ENCODE results near the gene ASCL2. TPM values are rescaled to one million over a fixed set of nuclear protein-coding genes. Genes with fewer than 3 reads are reported as not detected.

The ASCL2 gene
- total and polyA plus RNA-seq, 10 of the 15 experiments (the other 5 are each of a cell fraction or from before 2014, with no cell fraction given): not detected

DNA sequence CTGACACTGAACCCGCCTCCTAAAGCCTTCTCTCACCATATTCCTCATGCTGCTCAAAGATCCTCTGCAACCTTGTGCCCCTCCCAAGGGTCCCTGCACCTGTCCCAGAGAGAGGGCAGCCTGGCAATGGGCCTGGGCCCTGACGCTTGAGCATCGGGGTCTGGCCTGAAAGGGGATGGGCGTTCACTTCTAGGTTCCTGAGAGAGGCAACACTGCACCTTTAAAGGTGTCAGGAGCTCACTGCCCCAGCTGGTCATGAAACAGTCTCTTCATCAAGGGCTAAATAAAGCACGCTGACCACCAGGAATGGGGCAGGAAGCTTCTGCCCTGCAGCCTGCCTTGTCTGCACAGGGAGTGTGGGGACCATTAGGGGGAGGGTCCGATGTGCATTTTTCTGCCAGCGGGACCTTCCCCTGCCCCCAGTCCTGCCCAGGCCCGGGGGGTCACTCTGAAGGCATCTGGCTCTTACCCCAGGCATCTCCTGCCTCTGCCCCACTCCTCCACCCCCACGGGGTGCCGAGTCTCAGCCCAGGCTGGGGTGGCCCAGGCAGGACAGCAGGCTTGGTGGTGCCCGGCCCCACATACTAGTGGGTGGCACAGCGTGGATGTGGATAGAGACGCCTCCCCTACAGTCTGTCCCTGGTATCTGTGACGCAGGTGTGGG lies 27.9 kb upstream of the ASCL2 start:
- intact Hi-C loops (cut with micrococcal nuclease; ENCODE audit: unreplicated experiment): loop anchor here (5.0 kb wide), 1 partner anchor 101 kb away; no protein-coding TSS in a partner anchor
- H3K4me2 ChIP-seq (ENCODE audit: control insufficient read depth, insufficient read depth): no peak overlapping the region
- POLR2A ChIA-PET: no interaction called here
- in situ Hi-C loops (cut with MboI): no loop called here
- TF ChIP-seq TARDBP (IDR thresholded peaks at IDR 0.05; ENCODE audit: borderline replicate concordance): no peak
- TF ChIP-seq, protein P1, sequence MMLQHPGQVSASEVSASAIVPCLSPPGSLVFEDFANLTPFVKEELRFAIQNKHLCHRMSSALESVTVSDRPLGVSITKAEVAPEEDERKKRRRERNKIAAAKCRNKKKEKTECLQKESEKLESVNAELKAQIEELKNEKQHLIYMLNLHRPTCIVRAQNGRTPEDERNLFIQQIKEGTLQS (IDR thresholded peaks at IDR 0.05; ENCODE audit: borderline replicate concordance, extremely low read depth, low read depth, low read length): no peak
- TF ChIP-seq POLR2A (IDR thresholded peaks at IDR 0.05; ENCODE audit: low read depth, low read length): no peak
- TF ChIP-seq, protein P2, sequence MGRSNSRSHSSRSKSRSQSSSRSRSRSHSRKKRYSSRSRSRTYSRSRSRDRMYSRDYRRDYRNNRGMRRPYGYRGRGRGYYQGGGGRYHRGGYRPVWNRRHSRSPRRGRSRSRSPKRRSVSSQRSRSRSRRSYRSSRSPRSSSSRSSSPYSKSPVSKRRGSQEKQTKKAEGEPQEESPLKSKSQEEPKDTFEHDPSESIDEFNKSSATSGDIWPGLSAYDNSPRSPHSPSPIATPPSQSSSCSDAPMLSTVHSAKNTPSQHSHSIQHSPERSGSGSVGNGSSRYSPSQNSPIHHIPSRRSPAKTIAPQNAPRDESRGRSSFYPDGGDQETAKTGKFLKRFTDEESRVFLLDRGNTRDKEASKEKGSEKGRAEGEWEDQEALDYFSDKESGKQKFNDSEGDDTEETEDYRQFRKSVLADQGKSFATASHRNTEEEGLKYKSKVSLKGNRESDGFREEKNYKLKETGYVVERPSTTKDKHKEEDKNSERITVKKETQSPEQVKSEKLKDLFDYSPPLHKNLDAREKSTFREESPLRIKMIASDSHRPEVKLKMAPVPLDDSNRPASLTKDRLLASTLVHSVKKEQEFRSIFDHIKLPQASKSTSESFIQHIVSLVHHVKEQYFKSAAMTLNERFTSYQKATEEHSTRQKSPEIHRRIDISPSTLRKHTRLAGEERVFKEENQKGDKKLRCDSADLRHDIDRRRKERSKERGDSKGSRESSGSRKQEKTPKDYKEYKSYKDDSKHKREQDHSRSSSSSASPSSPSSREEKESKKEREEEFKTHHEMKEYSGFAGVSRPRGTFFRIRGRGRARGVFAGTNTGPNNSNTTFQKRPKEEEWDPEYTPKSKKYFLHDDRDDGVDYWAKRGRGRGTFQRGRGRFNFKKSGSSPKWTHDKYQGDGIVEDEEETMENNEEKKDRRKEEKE (IDR thresholded peaks at IDR 0.05): no peak
- TF ChIP-seq HDAC6 (IDR thresholded peaks at IDR 0.05; ENCODE audit: unreplicated experiment): no peak
- TF ChIP-seq, protein P3, sequence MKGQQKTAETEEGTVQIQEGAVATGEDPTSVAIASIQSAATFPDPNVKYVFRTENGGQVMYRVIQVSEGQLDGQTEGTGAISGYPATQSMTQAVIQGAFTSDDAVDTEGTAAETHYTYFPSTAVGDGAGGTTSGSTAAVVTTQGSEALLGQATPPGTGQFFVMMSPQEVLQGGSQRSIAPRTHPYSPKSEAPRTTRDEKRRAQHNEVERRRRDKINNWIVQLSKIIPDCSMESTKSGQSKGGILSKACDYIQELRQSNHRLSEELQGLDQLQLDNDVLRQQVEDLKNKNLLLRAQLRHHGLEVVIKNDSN (IDR thresholded peaks at IDR 0.05; ENCODE audit: borderline replicate concordance, extremely low read length, insufficient read depth, low read depth, low read length): no peak
- no peak overlapping the region for H3K9ac ChIP-seq (ENCODE audit: control insufficient read depth, insufficient read depth, low read length)
- no TSS peak for BruUV-seq (replicated peaks)
- no peak overlapping the region for H3K27ac ChIP-seq (ENCODE audit: control insufficient read depth, insufficient read depth)
- DNase-seq (ENCODE audit: low read depth, low spot score) (no peak), ATAC-seq (no peak), FAIRE-seq (no peak)
- RAD21 ChIA-PET (ENCODE audit: unreplicated experiment): no interaction called here
- CTCF ChIA-PET: interaction anchor here (11.0 kb wide), 1 partner anchor 122 kb away, joined by 271 read pairs; no protein-coding TSS in a partner anchor
- no peak overlapping the region for H2AFZ ChIP-seq (ENCODE audit: control insufficient read depth, low read depth, low read length)
- H3K9me3 ChIP-seq (replicated peaks; ENCODE audit: control insufficient read depth, insufficient read depth, low read length): no peaks in the 10 kb centered on the region
- 11% methylated on average over 14 of the region's 14 CpGs for WGBS (ENCODE audit: insufficient coverage, insufficient replicate concordance, low lambda C conversion rate, missing lambda C conversion rate)
- H3K79me2 ChIP-seq (ENCODE audit: control insufficient read depth, insufficient read depth, low read length): no peaks in the 10 kb centered on the region
- no peaks in the 10 kb centered on the region for H4K20me1 ChIP-seq (ENCODE audit: control insufficient read depth, insufficient read depth)
- H3K36me3 ChIP-seq (ENCODE audit: control insufficient read depth in 2 of 2, insufficient read depth in 2 of 2, low read length in 1 of 2): no peaks in the 10 kb centered on the region
- no peaks in the 10 kb centered on the region; a peak in 2 of 4 replicates for H3K27me3 ChIP-seq (replicated peaks in 1 of 2; ENCODE audit: control insufficient read depth in 2 of 2, insufficient read depth in 2 of 2, low read length in 1 of 2)
- SMC1A ChIA-PET (ENCODE audit: uncharacterized antibody, unreplicated experiment): no interaction called here
- no peaks in the 10 kb centered on the region for H3K4me1 ChIP-seq (ENCODE audit: control insufficient read depth, insufficient read depth, low read length)
- no peak overlapping the region for H3K4me3 ChIP-seq
